ENCODE measurements around the gene TECPR1. TPM values are rescaled to one million over a fixed set of nuclear protein-coding genes. Genes with fewer than 3 reads are reported as not detected.

TECPR1 gene
- total RNA-seq, 1 donor from 2014 or later = 15.7 TPM

DNA sequence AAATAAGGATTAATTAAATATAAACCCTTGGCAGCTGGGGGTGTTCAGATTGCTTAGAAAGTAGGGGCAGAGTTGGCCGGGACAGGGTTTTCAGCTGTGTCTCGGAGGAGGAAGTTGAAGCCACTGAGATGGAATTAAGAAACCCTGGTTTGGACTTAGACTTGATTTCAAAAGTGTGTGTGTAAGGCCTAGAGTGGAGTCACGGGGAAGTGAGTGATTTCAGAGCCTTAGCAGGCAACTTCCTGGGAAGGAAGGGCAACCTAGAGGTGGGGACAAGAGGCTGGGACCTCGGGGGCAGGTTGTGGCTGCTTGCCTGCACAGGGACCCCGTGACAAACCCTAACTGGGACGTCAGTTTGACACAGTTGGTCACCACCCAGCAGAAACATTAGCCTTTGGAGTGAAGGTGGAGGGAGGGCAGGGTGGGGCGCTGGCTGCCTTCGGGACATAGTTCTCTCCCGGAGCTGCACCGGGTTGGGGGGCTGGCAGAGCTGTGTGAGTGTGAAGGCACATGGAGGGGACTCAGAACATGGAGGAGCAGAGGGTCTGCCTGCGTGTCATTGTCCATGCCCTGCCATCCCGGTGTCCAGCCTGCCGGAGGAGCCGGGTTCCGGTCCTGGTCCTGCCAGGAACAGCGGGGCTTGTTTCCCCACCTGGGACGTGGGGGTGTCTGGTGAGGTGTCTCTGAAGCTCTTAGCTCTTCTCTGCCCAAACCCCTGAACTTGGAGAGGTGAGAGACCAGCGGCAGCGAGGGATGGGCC, 31.3 kb upstream of the TECPR1 start:
- peak; percentile 2 for ATAC-seq

GRCh38 chr7:98282703-98283102, 30.7 kb upstream of the TECPR1 start:
- no peak for ATAC-seq

DNA sequence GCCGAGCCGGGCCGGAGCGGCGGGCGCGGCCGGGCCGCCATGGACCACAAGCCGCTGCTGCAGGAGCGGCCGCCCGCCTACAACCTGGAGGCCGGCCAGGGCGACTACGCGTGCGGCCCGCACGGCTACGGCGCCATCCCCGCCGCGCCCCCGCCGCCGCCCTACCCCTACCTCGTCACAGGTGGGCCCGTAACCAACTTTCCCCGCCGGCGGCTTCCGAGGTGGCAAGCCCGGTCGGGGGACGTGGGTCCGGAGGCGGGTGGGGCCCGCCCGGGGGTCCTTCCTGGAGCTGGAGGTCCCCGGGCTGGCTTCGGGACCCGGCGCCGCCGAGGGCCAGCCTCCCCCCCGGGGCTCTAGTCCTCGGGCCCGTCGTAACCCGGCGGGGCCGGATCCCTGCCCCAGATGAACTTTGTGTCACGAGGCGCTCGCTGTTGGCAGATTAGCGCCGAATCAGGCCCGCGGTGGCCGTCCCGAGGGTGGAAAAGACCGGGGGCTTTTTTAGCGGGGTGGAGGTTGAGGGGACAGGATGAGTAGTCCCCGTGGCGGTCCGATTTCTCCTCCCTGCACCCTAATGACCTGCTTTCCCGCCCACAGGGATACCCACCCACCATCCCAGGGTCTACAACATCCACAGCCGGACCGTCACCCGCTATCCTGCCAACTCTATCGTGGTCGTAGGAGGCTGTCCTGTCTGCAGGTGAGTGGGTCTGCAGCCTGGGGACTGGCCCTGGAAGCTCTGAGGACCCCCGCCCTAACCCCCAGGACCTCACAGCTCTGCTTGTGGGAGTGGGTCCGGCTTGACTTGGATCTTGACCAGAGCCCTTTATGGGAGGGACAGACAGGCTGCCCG, 29.9 kb upstream of the TECPR1 start:
- ATAC-seq = no peak

DNA sequence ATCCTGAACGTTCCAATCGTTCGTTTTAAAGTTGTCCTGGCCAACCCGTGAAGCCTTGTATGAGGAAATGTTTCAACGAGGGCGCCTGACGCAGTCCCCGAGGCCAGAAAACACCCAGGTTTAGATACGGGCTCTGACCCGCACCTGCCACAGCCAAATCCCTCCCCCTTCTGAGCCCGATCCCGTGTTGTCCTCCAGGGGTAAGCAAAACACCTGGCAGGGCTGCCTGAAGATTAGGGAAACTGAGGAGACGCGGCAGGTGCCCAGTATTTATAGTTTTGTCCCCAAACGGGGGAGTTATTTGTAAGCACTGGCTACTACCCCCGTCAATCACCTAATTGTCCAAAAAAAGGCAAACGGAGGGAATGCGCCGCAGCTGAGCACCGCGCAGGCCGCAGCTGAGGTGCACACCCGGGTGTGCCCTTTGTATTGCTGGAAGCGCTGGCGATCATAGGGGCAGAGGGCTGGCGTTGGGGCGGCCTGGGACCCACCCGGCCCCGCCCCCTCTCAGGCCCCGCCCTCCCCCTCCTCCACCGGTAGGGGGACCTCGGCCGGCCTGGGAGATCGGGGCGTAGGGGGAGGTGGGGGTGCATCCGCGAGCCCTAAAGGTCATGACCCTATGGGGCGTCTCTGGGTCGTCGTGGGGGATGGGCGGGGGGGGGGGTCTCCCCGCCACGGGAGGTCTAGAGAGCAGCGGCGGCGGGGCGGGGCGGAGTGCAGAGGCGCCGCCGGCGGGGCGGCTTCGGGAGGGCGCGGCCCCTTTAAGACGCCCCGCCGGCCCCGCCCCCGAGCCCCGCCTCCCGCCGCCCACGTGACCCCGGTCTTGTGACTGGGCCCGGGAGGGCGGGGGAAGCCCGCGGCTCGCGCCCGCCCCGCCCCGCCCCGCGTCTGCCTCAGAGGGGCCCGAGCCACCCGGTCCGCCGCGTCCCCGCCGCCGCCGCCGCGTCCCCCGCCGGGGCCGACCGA, 29.0 kb upstream of the TECPR1 start, which contains the start of gene BRI3:
TSS of gene BRI3 (plus strand) at position 896 of the 966 bp plus-strand sequence. CDS start 110 bp downstream, outside the sequence.
- ATAC-seq = peak; percentile 80

DNA sequence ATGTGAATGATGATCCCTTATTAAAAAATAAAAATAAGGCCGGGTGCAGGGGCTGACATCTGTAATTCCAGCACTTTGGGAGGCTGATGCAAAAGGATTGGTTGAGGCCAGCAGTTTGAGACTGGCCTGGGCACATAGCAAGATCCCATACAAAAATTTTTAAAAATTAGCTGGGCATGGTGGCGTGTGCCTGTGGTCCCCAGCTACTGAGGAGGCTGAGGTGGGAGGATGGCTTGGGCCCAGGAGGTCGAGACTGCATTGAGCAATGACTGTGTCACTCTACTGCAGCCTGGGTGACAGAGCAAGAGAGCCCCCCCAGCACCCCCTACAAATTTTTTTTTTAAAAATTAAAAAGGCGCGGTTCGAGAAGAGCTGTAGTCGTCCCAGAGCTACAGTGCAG, 28.3 kb upstream of the TECPR1 start:
- ATAC-seq = no peak

DNA sequence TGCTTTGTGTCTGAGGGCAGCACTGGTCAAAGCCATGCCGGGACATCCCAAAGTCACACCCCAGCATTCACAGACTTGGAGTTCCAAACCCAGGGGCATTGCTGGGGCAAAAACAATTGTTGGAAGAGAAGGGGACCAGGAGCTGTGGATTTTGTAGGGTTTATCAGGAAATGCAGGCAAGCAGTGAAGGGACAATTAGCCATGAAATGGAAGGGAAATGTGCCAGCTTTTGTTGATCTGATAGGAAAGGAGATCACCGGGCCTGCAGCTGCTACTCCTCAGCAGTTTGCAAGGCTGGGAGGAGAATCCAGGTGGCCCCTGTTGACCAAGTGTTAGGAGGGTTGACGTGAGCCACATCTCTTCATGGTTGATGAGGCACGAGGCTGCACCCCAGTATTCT, 26.9 kb upstream of the TECPR1 start:
- ATAC-seq = no peak

DNA sequence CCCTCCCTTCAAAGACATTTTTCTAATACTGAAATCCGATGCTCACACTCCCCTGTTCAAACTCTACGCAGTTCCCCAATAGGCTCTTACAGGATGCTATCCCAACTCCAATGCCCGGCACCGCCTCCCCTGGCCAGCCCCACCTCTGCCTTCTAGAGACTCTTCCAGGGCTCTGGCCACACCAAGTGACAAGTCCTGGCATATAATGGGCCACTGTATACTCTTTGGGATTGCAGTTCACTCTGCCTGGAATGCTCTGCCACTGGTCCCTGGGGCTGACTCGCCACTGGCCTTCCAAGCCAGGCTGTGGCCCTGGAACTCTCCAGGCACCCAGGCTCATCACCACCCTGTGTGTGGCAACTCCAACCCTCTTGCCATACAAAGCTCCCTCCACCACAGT, 26.4 kb upstream of the TECPR1 start:
- ATAC-seq = no peak

DNA sequence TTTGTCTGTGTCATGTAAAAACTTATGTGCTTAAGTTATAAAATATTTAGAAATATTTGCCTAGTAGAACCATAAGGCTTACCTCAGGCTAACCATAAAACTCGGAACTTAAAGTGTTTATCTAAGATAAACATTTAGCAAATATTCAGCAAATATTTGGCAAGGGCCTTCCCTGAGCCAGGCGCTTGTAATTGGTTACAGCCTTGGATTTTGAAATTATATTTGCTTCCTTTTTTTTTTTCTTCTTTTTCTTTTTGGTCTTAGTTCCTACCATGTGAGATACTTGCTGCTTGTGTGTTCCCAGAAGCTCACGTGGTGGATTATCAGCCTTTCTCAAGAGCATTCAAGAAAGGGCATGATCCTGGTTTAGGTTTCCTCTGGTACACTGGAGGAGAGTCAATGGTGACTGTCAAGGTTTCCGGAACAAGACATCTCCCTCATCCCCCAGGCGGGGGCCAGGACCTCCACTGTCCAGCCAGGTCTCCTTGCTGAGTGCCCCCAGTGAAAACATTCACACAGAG, 24.3 kb upstream of the TECPR1 start:
- no peak for ATAC-seq

DNA sequence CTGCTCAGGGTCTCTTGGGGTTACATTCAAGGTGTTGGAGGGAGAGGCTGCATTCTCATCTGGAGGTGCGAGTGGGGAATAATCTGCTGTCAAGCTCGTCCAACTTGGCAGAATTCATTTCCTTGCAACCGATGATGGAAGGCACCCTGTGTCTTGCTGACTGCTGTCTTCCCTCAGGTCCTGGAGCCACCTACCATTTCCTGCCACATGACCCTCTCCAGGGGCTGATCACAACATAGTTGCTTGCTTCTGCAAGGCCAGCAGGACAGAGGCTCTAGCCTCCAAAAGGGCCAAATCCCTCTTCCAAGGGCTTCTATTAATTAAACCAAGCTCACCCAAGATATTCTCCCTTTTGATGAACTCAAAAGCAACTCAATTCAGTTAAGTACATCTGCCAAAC, 15.3 kb upstream of the TECPR1 start:
- no peak for ATAC-seq

GRCh38 chr7:98266840-98267239, 14.8 kb upstream of the TECPR1 start:
- ATAC-seq = peak; percentile 39

GRCh38 chr7:98265841-98266271, 13.8 kb upstream of the TECPR1 start:
- ATAC-seq = no peak

DNA sequence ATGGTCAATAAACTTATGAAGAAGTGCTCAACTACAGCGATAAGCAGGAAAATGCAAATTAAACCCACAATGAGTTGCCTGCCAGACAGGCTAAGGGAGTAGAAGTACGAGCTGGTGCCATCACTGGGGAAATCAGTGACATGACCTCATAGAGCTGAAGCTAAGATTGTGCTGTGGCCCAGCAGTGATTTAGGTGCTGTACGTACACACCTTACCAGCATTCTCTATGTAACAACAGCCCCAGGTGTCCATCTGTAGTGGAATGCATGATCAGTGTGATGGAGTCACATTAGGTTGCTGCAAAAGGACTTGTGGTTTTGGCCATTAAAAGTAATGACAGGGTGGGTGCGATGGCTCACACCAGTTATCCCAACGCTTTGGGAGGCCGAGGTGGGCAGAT, 5.7 kb upstream of the TECPR1 start:
- no peak for ATAC-seq

DNA sequence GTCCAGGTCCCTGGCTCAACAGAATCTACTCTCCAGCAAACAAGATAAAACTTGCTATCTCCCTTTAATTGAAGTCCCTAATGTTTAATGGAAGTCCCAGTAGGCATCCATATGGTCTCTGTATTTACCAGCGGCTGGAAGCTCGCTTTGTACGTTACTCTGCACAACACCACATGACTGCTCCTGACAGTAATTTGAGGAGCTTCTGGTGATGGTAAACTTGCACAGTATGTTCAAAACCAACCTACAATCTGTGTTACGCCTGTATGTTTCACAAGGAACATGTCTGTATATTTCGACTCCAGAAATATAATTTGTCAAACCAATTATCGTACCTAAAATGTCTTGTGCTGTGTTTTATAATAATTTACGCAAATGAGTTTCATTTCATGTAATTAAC, 4.4 kb upstream of the TECPR1 start:
- no peak for ATAC-seq

DNA sequence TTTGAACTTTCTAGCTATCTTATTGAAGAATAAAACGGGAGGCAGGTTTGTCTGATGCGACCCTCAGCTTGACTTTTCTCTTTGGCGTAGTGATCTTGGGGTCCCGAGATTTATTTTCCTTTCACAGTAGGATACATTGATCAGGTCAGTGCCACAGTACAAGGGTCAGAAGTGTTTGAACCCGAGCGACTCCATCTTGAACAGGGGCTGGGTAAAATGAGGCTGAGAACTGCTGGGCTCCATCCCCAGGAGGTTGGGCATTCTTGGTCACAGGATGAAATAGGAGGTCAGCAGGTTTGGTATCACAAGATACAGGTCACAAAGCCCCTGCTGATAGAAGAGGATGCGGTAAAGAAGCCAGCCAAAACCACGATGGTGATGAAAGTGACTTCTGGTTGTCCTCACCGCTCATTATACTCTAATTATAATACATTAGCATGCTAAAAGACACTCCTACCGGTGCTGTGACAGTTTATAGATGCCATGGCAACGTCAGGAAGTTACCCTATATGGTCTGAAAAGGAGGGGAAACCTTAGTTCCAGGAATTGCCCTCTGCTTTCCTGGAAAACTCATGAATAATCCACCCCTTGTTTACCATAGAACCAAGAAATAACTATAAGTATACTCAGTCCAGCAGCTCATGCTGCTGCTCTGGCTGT, 3.0 kb upstream of the TECPR1 start:
- ATAC-seq = no peak

DNA sequence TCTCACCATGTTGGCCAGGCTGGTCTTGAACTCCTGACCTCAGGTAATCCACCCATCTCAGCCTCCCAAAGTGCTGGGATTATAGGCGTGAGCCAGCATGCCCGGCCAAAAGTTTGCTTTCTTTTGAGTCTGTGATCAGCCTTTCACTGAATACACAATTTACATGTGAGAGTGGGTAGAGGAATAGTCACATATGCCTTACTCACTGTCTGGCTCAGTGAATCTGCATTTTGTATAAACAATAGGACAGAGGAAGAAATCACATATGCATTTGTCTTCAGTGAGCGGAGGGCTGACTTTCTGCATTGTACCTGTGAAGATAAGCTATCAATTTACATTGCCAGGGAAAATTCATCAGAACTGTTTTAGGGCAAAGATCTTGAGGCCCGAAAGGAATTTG, 2.5 kb upstream of the TECPR1 start:
- ATAC-seq = no peak

GRCh38 chr7:98252425-98253054, 508 bp upstream of the TECPR1 start:
- peak; percentile 63 for ATAC-seq

DNA sequence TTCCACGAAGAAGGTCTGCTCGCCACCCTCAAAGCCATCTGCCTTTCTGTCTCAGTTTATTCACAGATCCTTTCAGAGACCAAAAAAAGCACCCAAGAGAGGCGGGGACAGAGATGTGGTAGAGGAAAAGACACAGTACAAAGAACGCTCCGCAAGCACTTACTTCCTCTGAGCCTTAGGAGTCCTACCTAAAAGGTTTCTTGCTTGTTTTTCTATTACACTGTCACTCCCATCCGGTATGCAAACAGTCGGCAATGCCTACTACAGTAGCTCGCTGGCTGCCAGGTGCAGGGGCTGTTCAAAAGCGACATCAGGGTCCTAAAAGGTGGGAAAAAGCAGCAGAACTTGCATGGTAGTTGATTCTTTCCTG, 816 bp downstream of the TECPR1 start:
- ATAC-seq = peak; percentile 22

GRCh38 chr7:98250789-98251188, 1.2 kb downstream of the TECPR1 start:
- no peak for ATAC-seq

DNA sequence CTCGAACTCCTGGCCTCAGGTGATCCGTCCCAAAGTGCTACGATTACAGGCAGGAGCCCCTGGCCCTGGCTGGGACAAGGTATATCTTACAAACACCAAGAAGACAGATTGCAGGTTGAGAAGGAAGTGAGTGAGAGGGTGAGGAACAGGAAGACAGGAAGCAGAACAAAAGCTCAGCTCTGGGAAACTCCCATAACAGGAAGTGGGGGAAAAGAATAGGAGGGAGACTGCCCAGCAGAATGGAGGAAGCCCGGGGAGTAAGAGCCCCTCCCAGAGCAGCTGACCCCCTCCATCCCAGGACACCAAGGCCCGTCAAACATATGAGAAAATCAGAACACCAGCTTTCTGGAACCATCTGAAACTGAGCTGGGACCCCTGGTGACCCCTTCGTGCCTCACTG, 2.9 kb downstream of the TECPR1 start:
- ATAC-seq = no peak

DNA sequence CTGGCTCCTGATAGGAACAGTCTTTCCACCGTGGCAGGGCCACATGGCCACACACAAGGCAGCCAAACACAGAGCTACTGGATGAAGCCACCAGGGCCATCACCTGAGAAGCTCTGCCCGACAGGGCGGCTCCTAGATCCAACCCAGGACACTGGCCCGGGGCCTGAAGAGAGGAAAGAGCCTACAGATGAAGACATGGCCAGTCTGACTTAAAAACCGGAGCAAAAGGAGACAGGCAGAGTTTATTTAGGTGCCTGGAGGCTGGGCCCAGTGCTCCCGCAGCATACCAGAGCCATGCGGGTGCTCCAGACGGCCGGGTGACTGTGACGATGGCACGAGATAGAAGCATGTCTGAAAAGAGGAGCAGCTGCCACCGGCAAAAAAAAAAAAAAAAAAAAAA, 3.9 kb downstream of the TECPR1 start:
- no peak for ATAC-seq

DNA sequence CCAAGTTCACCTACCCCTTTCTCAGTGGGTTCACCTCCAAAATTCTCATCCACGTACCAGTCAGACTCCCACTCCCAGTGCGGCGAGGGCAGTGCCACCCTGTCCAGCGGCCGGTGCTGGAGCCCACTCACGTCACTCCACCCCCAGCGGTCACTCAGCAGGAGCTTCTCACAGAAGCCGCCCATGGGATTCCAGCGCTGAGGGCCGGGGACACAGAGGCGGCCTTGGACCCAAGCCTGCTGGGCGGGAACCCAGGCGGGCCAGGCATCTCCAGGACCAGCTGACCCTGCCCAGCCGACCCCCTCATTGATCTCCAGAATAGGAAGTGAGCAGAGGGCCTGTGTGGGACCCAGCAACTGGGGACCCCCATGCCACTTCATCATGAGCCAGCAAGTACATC, 7.2 kb downstream of the TECPR1 start:
- ATAC-seq = no peak

Measured in esophagus mucosa (tissue), 1 donor.